DMS153 treated with DMSO at 0.1 percent for 48 hours (cell line): Measurements from ENCODE around the gene TP53BP2.
A peak's percentile ranks its signal among the peaks of the same experiment; 100 is the strongest.
"Not testable (repeated sequence)": the region's sequence is repeated elsewhere in the genome, so short reads cannot be mapped to it uniquely, and the experiment has no call there.

Source experiments
- DNase-seq: peaks from one replicate; lab custom pipeline; 2025; ENCODE audit not compliant: unreplicated experiment; lab: John Stamatoyannopoulos, UW

Gene TP53BP2

DNA sequence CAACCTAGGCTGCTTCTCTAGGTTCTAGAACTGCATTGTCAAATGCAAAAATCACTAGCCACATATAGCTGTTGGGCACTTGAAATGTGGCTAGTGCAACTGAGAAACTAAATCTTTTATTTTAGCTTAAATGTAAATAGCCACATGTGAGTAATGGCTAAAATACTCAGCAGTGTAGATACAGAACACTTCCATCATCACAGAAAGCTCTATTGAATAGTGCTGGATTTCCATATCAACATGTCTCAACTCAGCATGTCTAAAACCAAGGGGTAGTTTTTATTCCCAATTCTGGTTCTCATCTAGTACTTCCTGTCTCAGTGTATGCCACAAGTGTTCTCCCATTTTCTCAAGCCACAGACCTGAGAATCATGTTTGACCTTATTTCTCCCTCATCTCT, 7.5 kb upstream of the TP53BP2 start:
- no peak for DNase-seq

GRCh38 chr1:223852337-223852736, 6.6 kb upstream of the TP53BP2 start:
- DNase-seq: no peak

GRCh38 chr1:223849352-223850254, 3.9 kb upstream of the TP53BP2 start:
- no peak for DNase-seq

- DNase-seq: no peak
These were observed 2.8 kb upstream of the TP53BP2 start for GRCh38 chr1:223848536-223848935.

DNA sequence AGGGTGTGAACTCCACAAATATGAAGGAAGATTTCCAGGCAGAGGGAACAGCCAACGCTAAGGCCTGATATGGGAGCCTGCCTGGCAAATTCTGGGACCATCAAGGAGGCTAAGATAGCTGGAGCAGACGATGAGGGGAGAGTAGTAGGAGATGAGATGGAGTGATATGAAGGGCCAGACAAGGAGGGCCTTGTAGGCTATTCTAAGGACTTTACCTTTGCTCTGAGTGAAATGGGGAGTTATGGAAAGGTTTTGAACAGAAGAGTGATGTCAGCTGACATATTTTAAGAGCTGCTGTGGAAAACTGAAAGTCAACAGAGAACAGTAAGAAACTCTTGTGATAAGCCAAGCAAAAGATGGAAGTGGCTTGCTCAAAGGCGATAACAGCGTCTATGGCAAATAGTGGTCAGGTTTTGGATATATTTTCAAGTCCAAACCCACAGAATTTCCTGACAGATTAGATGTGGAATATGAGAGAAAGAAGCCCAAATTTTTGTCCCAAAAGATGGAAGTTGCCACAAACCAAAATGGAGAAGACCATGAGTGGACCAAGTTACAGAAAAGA, 2.1 kb upstream of the TP53BP2 start:
- DNase-seq: no peak

DNA sequence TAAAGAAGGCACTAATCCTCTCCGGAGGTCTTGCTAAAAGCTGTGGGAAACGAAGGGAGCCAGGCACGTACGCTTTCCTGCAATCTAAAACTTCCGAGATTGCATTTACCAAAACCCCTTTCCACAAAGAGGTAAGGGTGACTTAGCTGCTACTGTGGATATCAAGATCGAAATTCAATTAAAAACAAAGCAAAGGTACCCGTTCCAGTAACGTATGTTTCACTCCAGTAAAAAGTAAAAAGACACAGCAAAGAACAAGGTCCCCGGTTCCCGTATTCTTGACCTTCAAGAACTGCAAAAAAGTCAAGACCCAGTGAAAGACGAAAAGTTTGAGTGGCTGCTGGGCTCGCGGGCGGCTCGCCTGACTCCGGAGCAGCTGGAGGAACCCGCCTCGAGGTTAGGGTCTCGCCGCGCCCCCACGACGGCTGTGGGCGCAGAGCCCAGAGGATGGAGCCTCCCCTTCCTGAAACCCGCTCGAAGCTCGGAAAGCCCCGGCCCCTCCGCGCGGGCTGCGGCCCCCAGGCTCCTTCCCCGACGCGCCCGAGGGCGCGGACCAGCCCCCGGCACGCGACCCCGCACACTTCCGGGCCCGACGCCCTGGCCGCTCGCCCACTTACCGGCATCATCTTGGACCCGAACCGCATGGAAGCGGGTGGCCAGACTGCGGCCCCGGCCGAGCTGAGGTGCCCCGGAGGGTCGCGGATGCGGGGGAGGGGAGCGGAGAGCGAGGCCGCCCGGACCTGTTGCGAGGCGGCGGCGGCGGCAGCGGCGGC, 524 bp downstream of the TP53BP2 start:
- peak; percentile 41 for DNase-seq

DNA sequence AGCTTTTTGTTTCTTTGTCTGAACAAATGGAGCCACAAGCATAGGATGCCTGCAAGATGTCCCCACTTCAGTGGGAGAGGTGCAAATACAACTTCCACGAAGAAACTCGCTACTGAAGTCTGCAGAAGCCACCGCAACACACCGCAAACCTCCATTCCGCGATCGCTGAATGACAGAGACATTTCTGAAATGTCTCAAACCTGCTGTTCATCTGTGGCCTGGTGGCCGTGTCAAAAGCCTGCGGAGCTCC, 1.0 kb downstream of the TP53BP2 start:
- no peak for DNase-seq

DNA sequence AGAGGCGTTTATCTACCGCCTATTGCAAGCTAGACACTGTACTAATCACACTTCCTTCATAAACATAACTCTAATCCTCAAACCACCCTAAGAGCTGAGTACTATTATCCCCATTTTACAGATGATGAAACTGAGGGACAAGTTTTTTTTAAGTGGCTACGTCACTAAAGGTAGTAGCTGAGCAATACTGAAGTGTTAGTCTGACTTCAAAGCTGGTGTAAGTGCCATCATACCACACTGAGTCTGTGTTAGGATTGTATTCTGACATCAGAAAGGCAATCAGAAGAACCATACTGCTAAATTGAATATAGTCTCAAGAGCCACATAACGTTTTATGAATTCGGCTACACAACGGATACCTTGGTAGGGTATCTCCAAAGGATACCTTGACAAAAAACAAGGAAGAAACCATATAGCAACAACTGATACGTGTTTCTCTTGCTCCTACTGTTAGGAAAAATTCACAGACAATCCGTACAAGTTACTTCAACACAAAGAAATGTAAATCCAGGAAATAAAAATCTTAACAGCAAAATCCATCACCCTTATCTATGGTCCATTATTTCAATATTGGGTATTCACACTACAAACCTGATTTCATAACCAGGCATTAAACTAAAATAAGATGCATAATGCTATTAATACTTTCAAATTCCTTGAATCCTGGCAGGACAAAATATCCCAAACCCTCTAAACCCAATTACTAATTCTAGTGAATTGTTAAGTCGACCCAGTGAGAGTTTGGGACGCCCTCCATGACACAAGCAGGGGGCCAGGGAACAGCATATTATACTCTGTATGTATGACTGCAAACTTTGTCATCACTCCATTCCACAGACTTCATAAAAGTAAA, 1.6 kb downstream of the TP53BP2 start:
- DNase-seq: no peak

- DNase-seq: no peak
These were observed 3.0 kb downstream of the TP53BP2 start for GRCh38 chr1:223842784-223843183.

- not testable (repeated sequence) for DNase-seq
These were observed 3.6 kb downstream of the TP53BP2 start for GRCh38 chr1:223841977-223842623.

DNA sequence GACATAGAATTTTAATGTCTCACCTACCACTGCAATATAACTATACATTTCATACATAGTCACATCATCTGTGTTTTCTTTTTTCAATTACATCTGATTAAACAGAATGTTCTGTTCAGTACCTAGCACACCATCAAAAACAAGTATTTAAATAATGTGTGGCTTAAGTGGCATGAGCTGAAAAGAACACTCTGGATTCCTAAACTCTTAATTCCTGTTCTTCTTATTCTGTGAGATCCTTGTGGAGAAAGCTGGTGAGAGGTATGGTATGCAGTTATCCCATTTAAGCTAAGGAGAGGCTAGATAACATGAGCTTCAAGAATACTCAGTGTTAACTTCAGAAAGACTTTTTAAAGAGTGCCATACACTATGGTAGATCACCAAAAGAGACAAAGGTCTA, 5.5 kb downstream of the TP53BP2 start:
- no peak for DNase-seq

- DNase-seq: no peak
These were observed 7.5 kb downstream of the TP53BP2 start for GRCh38 chr1:223838125-223838854.

DNA sequence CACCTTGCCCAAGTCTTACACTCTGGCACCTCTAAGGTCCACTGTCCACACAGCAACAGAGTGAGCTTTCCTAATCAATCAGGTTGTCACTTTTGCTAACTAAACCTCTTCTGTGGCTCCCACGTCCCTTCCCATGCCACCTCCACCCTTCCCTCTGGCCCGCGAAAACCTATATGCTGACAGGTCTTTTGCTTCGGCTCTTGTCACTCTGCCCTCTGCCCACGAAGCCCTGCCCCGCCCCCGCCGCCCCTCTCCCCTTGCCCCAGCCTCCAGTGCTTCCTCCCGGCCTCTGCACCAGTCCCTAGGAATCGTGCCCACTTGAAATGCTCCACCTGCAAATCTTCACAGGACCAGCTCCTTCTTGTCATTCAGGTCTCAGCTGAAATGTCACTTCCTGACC, 8.1 kb downstream of the TP53BP2 start:
- DNase-seq: no peak

DNA sequence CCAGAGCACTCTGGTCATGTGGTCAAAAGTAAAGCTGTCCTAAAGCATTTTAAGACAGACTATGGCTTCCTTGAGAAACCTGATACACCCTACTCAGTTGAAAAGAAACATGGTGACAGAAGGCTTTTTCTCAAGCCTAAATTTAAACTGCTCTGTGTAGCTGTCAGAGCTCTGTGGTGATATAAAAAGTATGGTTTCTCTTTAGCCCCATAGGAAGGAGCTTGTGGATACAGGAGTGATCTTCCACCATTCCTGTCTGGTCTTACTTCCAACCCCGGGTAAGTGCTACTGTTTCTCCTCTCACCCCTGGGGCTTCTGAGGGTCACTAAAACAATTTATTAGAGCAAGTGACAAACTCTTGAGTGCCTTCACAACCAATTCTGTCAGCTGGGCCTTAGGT, 8.5 kb downstream of the TP53BP2 start:
- DNase-seq: no peak

- no peak for DNase-seq
These were observed 9.2 kb downstream of the TP53BP2 start for GRCh38 chr1:223836586-223836985.

- no peak for DNase-seq
These were observed 10.0 kb downstream of the TP53BP2 start for GRCh38 chr1:223835754-223836153.

GRCh38 chr1:223834660-223835263, 11.0 kb downstream of the TP53BP2 start:
- no peak for DNase-seq

GRCh38 chr1:223833948-223834347, 11.8 kb downstream of the TP53BP2 start:
- DNase-seq: no peak

- DNase-seq: no peak
These were observed 13.2 kb downstream of the TP53BP2 start for GRCh38 chr1:223832637-223832943.
